SU-DHL-6 (cell line): ENCODE data around the gene ZSCAN1.

Experiments used
- CTCF ChIP-seq: fragments of 200-600 bp; sonication (generic); IDR thresholded peaks from one replicate; pipeline ENCODE4 v1.5.1; 2017; ENCODE audit warnings: antibody characterized with exemption, mild to moderate bottlenecking, low read length, moderate library complexity; ENCODE audit not compliant: insufficient read depth, poor library complexity, severe bottlenecking
- EZH2phosphoT487 ChIP-seq: fragments of 200-600 bp; sonication (generic), shearing (Covaris generic); conservative IDR thresholded peaks from 2 replicates; pipeline ENCODE4 v1.6.1; 2018; ENCODE audit warnings: mild to moderate bottlenecking, antibody characterized with exemption, low read length, moderate library complexity, mixed read lengths

DNA sequence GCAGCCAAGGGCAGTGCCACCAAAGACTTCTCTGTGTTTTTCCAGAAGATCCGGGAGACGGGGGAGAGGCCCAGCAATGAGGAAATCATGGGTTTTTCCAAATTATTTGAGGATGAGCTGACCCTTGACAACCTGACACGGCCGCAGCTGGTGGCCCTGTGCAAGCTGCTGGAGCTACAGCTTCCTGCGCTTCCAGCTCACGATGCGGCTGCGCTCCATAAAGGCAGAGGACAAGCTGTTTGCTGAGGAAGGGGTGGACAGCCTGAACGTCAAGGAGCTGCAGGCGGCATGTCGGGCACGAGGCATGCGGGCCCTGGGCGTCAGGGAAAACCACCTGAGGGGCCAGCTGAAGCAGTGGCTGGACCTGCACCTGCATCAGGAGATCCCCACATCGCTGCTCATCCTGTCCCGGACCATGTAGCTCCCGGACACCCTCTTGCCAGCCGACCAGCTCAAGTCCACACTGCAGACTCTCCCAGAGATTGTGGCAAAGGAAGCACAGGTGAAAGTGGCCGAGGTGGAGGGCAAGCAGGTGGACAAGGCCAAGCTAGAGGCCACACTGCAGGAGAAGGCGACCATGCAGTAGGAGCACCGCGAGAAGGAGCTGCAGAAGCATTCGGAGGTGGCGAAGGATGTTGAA, 11.7 kb downstream of the ZSCAN1 start:
- TF ChIP-seq CTCF (no peak), EZH2phosphoT487 (no peak)
